ENCODE results near the gene SLC6A12. TPM values are rescaled to one million over a fixed set of nuclear protein-coding genes. Genes with fewer than 3 reads are reported as not detected.

The SLC6A12 gene
- total RNA-seq, 1 donor from 2014 or later, result 0.64 TPM

DNA sequence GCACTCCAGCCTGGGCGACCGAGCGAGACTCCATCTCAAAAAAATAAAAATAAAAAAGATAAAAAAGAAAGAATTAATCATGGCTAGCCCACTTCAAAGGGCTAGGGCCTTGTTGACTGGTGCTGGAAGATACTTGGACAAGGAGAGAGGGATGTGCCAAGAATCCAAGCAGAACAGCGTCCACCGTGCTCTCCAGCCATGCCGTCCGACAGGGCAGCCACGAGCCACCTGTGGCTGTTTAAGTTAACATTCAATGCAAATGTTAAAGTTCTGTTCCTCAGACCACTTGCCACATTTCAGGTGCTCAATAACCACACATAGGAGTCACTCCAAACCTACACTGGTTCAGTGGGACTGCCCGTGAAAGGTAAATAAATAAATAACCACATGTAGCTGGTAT, 27.3 kb upstream of the SLC6A12 start:
- TF ChIP-seq, protein P1, sequence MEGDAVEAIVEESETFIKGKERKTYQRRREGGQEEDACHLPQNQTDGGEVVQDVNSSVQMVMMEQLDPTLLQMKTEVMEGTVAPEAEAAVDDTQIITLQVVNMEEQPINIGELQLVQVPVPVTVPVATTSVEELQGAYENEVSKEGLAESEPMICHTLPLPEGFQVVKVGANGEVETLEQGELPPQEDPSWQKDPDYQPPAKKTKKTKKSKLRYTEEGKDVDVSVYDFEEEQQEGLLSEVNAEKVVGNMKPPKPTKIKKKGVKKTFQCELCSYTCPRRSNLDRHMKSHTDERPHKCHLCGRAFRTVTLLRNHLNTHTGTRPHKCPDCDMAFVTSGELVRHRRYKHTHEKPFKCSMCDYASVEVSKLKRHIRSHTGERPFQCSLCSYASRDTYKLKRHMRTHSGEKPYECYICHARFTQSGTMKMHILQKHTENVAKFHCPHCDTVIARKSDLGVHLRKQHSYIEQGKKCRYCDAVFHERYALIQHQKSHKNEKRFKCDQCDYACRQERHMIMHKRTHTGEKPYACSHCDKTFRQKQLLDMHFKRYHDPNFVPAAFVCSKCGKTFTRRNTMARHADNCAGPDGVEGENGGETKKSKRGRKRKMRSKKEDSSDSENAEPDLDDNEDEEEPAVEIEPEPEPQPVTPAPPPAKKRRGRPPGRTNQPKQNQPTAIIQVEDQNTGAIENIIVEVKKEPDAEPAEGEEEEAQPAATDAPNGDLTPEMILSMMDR (IDR thresholded peaks at IDR 0.05; ENCODE audit: partially characterized antibody, unreplicated experiment), result no peak
- Mint-ChIP-seq H3K4me3 (ENCODE audit: unreplicated experiment) (no peak overlapping the region), H3K27ac (ENCODE audit: unreplicated experiment) (no peak overlapping the region), H3K36me3 (ENCODE audit: unreplicated experiment) (peaks cover 8% of the 10 kb centered on the region), H3K4me1 (ENCODE audit: low read depth, unreplicated experiment) (no peaks in the 10 kb centered on the region), H3K27me3 (ENCODE audit: unreplicated experiment) (no peaks in the 10 kb centered on the region), H3K9me3 (ENCODE audit: unreplicated experiment) (peaks cover 7% of the 10 kb centered on the region)
- DNase-seq, result no peak

DNA sequence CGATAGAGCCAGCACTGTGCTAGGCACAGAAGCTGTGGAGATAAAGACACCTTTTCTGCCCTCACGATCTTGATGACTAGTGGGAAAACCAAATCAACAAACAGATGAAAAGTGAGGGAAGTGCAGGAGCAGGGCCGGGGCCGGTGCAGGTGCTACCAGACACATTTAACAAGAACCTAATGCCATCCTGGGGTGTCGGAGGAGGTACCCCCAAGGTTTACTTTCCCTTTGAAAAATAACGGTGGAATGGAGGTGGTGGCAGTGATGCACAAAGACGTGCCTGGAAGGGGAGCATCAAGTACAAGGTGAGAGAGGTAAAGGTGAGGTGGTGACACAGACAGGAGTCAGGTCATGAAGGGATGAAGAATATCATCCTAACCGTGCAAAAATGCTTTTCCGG, 26.6 kb upstream of the SLC6A12 start:
- Mint-ChIP-seq H3K4me3 (ENCODE audit: unreplicated experiment) (no peak overlapping the region), H3K9me3 (ENCODE audit: unreplicated experiment) (peaks cover 11% of the 10 kb centered on the region), H3K27ac (ENCODE audit: unreplicated experiment) (no peak overlapping the region), H3K27me3 (ENCODE audit: unreplicated experiment) (no peaks in the 10 kb centered on the region), H3K4me1 (ENCODE audit: low read depth, unreplicated experiment) (no peaks in the 10 kb centered on the region), H3K36me3 (ENCODE audit: unreplicated experiment) (peaks cover 13% of the 10 kb centered on the region)
- TF ChIP-seq, protein P1 (IDR thresholded peaks at IDR 0.05; ENCODE audit: partially characterized antibody, unreplicated experiment), result no peak
- no peak for DNase-seq

DNA sequence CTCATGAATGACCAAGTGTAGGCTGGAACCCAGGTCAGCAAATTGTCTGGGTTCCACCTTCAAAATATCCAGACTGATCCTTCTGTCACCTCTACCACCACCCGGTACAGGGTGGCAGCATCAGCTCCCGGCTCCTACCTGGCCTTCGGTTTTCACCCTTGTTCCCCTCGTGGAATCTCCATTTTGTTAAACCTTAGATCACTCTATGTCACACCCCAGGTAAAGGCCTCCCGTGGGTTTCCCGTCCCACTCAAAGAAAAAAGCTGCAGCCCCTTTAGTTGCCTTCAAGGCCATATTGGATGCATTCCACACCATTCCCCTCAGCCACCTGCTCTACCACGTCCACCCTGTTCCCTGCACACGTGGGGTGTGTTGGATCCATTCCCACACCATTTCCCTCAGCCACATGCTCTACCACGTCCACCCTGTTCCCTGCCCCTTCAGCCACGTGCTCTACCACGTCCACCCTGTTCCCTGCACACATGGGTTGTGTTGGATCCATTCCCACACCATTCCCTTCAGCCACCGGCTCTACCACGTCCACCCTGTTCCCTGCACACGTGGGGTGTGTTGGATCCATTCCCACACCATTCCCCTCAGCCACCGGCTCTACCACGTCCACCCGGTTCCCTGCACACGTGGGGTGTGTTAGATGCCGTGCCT, 24.9 kb upstream of the SLC6A12 start:
- H3K9me3 Mint-ChIP-seq (ENCODE audit: unreplicated experiment), result peaks cover 16% of the 10 kb centered on the region
- TF ChIP-seq, protein P1 (IDR thresholded peaks at IDR 0.05; ENCODE audit: partially characterized antibody, unreplicated experiment), result no peak
- no peaks in the 10 kb centered on the region for H3K27me3 Mint-ChIP-seq (ENCODE audit: unreplicated experiment)
- H3K27ac Mint-ChIP-seq (ENCODE audit: unreplicated experiment), result no peak overlapping the region
- H3K4me3 Mint-ChIP-seq (ENCODE audit: unreplicated experiment), result no peak overlapping the region
- H3K36me3 Mint-ChIP-seq (ENCODE audit: unreplicated experiment), result peaks cover 13% of the 10 kb centered on the region
- H3K4me1 Mint-ChIP-seq (ENCODE audit: low read depth, unreplicated experiment), result no peaks in the 10 kb centered on the region
- DNase-seq, result no peak

DNA sequence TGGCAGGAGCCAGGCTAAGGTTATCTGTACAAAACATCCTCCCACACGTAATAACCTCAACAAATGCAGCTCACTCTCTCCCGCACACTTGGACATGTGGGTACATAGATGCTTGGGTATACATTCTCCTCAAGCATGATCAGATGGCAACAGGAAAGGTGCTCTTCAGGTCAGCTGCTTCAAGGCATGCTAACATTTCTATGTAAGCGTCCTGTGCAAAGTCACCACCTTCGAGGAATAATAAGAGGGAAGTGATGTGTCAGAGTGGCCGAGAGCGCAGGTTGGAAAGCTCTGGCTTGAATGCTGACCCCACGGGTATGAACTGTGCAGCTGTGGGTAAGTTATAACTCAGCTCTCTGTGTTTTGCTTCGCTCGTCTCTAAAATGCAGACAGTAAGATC, 24.2 kb upstream of the SLC6A12 start:
- Mint-ChIP-seq H3K36me3 (ENCODE audit: unreplicated experiment) (peaks cover 13% of the 10 kb centered on the region), H3K9me3 (ENCODE audit: unreplicated experiment) (peaks cover 16% of the 10 kb centered on the region), H3K4me1 (ENCODE audit: low read depth, unreplicated experiment) (no peaks in the 10 kb centered on the region), H3K4me3 (ENCODE audit: unreplicated experiment) (no peak overlapping the region), H3K27ac (ENCODE audit: unreplicated experiment) (no peak overlapping the region), H3K27me3 (ENCODE audit: unreplicated experiment) (no peaks in the 10 kb centered on the region)
- no peak for DNase-seq
- TF ChIP-seq, protein P1 (IDR thresholded peaks at IDR 0.05; ENCODE audit: partially characterized antibody, unreplicated experiment), result no peak

DNA sequence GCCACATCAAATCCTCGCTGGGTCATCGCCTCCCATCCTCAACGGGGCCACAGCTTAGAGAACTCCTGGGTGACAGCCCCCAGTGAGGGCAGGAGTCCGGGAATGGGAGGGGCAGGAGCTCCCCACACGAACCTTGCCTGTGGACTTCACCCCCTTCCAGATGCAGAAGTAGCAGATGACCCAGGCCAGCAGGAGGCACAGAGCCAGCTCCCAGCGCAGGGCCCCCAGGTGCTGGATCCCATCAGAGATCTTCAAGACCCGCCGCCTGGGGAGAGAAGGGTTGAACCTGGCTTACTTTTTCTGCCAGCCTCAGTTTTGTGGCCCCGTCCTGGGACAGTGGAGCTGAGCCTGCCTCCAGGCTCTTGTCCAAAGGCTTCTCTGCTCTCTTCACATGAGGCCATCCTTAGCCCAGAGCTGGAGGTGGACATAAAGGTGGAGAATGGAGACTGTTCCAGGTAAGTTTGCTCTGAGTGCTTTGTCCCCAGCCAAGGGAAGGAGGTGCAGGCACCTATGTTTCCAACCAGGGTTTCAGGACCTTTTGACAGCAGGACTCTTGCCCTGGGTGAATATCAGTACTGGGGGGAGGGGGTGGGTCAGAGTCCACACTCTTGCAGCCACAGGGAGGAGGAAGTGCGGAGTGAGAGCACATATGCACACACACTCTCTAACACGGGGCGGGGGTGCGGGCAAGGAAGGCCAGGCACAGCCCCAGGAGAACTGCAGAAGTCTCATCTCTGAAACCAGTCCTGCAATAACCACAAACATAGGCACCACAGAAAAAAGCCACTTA, 23.3 kb upstream of the SLC6A12 start:
- no peaks in the 10 kb centered on the region for H3K4me1 Mint-ChIP-seq (ENCODE audit: low read depth, unreplicated experiment)
- H3K36me3 Mint-ChIP-seq (ENCODE audit: unreplicated experiment), result peaks cover 13% of the 10 kb centered on the region
- TF ChIP-seq, protein P1 (IDR thresholded peaks at IDR 0.05; ENCODE audit: partially characterized antibody, unreplicated experiment), result no peak
- no peaks in the 10 kb centered on the region for H3K27me3 Mint-ChIP-seq (ENCODE audit: unreplicated experiment)
- peaks cover 18% of the 10 kb centered on the region for H3K9me3 Mint-ChIP-seq (ENCODE audit: unreplicated experiment)
- no peak overlapping the region for H3K4me3 Mint-ChIP-seq (ENCODE audit: unreplicated experiment)
- no peak for DNase-seq
- no peak overlapping the region for H3K27ac Mint-ChIP-seq (ENCODE audit: unreplicated experiment)

All from glutamatergic neuron (in vitro differentiated cells).